EL (cell line): ENCODE measurements around the gene TTC9.
A peak's percentile ranks its signal among the peaks of the same experiment; 100 is the strongest.
"Not testable (repeated sequence)": the region's sequence is repeated elsewhere in the genome, so short reads cannot be mapped to it uniquely, and the experiment has no call there.

Source experiments
- DNase-seq: peaks from one replicate; pipeline ENCODE4 v3.0.0-alpha.2; 2016

Gene TTC9

GRCh38 chr14:70683983-70684382, 42.3 kb downstream of the TTC9 start:
- no peak for DNase-seq

- no peak for DNase-seq
Measured at GRCh38 chr14:70685474-70686197, 43.9 kb downstream of the TTC9 start.

GRCh38 chr14:70692210-70692609, 50.5 kb downstream of the TTC9 start:
- DNase-seq, result no peak

- DNase-seq, result no peak
Measured at GRCh38 chr14:70696026-70696425, 54.3 kb downstream of the TTC9 start.

GRCh38 chr14:70697701-70698100, 56.0 kb downstream of the TTC9 start:
- no peak for DNase-seq

- peak; percentile 50 for DNase-seq
Measured at GRCh38 chr14:70698288-70698687, 56.6 kb downstream of the TTC9 start.

- no peak for DNase-seq
Measured at GRCh38 chr14:70699646-70700045, 57.9 kb downstream of the TTC9 start.

- no peak for DNase-seq
Measured at GRCh38 chr14:70700955-70701585, 59.4 kb downstream of the TTC9 start.

- no peak for DNase-seq
Measured at GRCh38 chr14:70701610-70702009, 59.9 kb downstream of the TTC9 start.

GRCh38 chr14:70702161-70702560, 60.4 kb downstream of the TTC9 start:
- no peak for DNase-seq

- DNase-seq, result not testable (repeated sequence)
Measured at GRCh38 chr14:70703621-70704168, 62.0 kb downstream of the TTC9 start.

GRCh38 chr14:70704960-70705359, 63.2 kb downstream of the TTC9 start:
- DNase-seq, result no peak

- DNase-seq, result peak; percentile 35
Measured at GRCh38 chr14:70706177-70706576, 64.5 kb downstream of the TTC9 start.

- peak; percentile 80 for DNase-seq
Measured at GRCh38 chr14:70707138-70708038, 65.7 kb downstream of the TTC9 start.

- DNase-seq, result no peak
Measured at GRCh38 chr14:70708717-70709570, 67.2 kb downstream of the TTC9 start.

- no peak for DNase-seq
Measured at GRCh38 chr14:70709726-70710382, 68.1 kb downstream of the TTC9 start.

- no peak for DNase-seq
Measured at GRCh38 chr14:70711451-70711850, 69.7 kb downstream of the TTC9 start.

- no peak for DNase-seq
Measured at GRCh38 chr14:70713096-70713495, 71.4 kb downstream of the TTC9 start.

- no peak for DNase-seq
Measured at GRCh38 chr14:70713511-70713916, 71.8 kb downstream of the TTC9 start.

- DNase-seq, result peak; percentile 67
Measured at GRCh38 chr14:70714055-70714550, 72.4 kb downstream of the TTC9 start.

GRCh38 chr14:70716483-70716882, 74.8 kb downstream of the TTC9 start:
- DNase-seq, result no peak

- no peak for DNase-seq
Measured at GRCh38 chr14:70716958-70717357, 75.2 kb downstream of the TTC9 start.
